Dermis lymphatic vessel endothelial cell (primary cell): ENCODE measurements around the gene KRTAP2-2. TPM values are rescaled to one million over a fixed set of nuclear protein-coding genes. Genes with fewer than 3 reads are reported as not detected.

Experiments used
- total RNA-seq: library from RNA; depleted of rRNA; stranded (reverse); fragments of >200 nt; gene quantifications from 2 replicates; pipeline ENCODE4 v1.2.1, GENCODE V29; 2014

The KRTAP2-2 gene, protein sequence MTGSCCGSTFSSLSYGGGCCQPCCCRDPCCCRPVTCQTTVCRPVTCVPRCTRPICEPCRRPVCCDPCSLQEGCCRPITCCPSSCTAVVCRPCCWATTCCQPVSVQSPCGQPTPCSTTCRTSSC
- not detected in 2 replicates for total RNA-seq

DNA sequence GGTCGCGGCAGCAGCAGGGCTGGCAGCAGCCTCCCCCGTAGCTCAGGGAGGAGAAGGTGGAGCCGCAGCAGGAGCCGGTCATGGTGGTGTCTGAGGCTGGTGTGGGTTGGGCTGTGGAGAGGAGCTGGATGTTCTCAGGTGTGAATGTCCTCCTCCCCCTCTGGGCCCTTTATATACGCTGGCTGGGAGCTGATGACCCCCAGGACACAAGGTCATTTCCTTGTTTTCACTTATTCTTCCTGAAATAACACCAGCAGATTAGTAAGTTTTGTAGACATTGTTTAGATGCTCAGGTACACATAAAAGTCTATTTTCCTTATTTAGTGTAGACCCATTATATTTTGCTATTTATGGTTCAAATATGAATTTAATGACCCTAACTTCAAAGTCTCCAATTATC, at the start of gene KRTAP2-2:
Gene KRTAP2-2, minus strand, starts transcription at position 101 of the 400 bp plus-strand sequence. Its CDS starts 19 bp downstream, at position 82.

GRCh38 chr17:41101586-41102259, 46.7 kb upstream of the KRTAP2-2 start, which contains the start of gene KRTAP4-16:
TSS of gene KRTAP4-16 (minus strand) at chr17:41102209. CDS start at chr17:41102209, 0 bp downstream.

DNA sequence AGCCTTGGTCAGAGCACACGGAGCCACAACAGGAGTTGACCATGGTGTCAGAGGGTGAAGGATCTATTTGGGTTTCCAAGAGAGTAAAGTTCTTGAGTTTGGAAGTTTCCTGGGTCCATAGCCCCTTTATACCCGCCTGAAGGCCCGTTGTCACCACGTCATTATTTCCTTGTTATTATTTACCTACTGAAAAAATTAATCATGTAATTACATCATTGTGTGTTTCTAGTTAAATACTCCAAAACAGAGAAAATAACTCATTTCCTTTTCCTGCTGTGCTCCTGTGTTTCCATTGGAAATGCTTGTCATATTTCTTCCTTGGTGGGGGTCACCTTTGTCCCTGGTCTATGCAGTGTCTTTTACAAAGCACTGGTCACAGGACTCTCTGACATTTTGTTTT, 43.0 kb upstream of the KRTAP2-2 start, which contains the start of gene KRTAP4-8:
Gene KRTAP4-8, minus strand, starts transcription at position 101 of the 400 bp plus-strand sequence. Its CDS starts 58 bp downstream, at position 43.

GRCh38 chr17:41084100-41084856, 29.2 kb upstream of the KRTAP2-2 start, which contains the start of gene KRTAP4-7:
TSS of gene KRTAP4-7 (plus strand) at chr17:41084150. CDS start at chr17:41084207, 57 bp downstream.

GRCh38 chr17:41065829-41066624, 11.0 kb upstream of the KRTAP2-2 start, which contains the start of gene KRTAP2-4:
TSS of gene KRTAP2-4 (minus strand) at chr17:41065879. CDS start at chr17:41065845, 34 bp downstream.

DNA sequence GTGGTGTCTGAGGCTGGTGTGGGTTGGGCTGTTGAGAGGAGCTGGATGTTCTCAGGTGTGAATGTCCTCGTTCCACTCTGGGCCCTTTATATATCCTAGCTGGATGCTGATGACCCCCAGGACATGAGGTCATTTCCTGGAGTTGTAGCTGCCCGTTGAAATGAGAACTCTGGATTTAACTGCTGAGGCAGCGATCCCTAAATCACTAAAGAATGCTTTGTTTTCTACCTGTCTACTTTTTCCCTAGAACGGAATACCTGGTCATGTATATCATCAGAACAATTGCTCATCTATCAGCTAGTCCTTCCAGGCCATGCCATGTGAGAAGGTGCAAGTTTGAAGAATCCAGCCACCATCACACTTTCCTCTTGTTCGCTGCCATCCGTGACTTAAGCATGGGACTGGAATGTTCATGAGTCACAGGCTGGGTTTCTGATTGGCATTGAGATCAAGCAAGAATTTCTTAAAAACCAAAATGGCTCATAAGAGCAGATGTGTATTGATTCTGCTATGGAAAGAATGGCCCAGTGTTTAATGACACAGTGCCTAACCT, 5.1 kb upstream of the KRTAP2-2 start, which contains the start of gene KRTAP2-3:
Gene KRTAP2-3, minus strand, starts transcription at position 63 of the 553 bp plus-strand sequence. CDS start 64 bp downstream, outside the sequence.

DNA sequence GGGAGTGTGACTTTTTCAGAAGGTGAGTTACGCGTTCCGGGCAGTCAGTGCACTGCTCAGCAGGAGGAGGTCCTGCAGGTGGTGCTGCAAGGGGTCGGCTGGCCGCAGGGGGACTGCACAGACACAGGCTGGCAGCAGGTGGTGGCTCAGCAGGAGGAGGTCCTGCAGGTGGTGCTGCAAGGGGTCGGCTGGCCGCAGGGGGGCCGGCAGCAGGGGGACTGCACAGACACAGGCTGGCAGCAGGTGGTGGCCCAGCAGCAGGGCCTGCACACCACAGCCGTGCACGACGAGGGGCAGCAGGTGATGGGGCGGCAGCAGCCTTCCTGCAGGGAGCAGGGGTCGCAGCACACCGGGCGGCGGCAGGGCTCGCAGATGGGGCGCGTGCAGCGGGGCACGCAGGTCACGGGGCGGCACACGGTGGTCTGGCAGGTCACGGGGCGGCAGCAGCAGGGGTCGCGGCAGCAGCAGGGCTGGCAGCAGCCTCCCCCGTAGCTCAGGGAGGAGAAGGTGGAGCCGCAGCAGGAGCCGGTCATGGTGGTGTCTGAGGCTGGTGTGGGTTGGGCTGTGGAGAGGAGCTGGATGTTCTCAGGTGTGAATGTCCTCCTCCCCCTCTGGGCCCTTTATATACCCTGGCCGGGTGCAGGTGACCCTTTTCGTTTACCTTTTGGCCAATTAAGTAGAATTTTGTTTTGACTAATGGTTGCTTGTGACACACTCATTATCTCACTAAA, 8.1 kb downstream of the KRTAP2-2 start, which contains the start of gene KRTAP2-1:
Gene KRTAP2-1, minus strand, starts transcription at position 582 of the 731 bp plus-strand sequence. Its CDS starts 49 bp downstream, at position 533.

DNA sequence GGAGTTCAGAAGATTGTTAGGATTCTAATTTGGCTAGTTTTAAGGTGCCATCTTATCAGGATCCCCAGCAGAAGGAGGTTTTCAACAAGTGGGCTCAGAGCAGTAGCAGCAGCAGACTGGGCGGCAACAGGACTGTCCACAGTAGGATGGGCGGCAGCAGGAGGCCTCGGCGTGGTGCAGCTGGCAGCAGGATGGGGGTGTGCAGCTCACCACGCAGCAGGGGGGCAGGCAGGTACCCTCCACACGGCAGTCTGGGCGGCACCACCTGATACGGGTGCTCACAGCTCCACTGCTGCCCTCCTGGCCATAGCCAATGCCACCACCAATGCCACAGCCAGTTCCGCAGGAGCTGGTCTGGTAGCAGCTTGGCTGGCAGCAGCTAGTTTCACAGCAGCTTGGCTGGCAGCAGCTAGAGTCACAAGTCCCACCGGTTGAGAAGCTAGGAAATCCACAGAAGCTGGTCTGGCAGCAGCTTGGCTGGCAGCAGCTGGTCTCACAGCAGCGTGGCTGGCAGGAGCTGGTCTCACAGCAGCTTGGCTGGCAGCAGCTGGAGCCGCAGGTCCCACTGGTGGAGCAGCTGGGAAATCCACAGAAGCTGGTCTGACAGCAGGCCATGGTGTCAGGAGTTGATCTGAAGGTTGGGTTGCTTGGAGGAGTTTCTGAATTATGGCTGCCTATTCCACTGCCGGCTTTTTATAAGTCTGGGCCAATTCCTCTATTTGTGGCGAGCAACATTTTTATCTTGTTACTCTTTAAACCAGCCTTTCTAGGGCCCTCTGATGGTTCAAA, 14.1 kb downstream of the KRTAP2-2 start, which contains the start of gene KRTAP1-1:
Gene KRTAP1-1, minus strand, starts transcription at position 668 of the 789 bp plus-strand sequence. Its CDS starts 53 bp downstream, at position 615.

DNA sequence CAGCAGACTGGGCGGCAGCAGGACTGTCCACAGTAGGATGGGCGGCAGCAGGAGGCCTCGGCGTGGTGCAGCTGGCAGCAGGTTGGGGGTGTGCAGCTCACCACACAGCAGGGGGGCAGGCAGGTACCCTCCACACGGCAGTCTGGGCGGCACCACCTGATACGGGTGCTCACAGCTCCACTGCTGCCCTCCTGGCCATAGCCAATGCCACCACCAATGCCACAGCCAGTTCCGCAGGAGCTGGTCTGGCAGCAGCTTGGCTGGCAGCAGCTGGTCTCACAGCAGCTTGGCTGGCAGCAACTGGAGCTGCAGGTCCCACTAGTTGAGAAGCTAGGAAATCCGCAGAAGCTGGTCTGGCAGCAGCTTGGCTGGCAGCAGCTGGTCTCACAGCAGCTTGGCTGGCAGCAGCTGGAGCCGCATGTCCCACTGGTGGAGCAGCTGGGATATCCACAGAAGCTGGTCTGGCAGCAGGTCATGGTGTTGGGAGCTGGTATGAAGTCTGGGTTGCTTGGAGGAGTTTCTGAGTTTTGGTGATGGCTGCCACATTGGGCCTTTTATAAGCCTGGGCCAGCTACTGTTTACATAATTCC, 20.6 kb downstream of the KRTAP2-2 start, which contains the start of gene KRTAP1-3:
Gene KRTAP1-3, minus strand, starts transcription at position 529 of the 590 bp plus-strand sequence. Its CDS starts 53 bp downstream, at position 476.

DNA sequence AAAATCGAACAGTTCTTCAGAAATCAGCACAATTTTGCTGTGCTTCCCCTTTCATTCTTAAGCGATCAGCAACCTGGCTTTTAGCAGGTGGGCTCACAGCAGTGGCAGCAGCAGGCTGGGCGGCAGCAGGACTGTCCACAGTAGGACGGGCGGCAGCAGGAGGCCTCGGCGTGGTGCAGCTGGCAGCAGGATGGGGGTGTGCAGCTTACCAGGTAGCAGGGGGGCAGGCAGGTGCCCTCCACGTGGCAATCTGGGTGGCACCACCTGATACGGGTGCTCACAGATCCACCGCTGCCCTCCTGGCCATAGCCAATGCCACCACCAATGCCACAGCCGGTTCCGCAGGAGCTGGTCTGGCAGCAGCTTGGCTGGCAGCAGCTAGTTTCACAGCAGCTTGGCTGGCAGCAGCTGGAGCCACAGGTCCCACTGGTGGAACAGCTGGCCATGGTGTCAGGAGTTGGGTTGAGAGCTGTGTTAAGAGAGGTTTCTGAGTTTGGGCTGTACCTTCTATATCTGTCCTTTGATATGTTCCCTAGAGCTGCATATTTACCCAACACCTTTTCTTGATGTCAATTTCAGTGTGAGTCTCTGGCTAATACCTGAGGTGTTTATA, 25.3 kb downstream of the KRTAP2-2 start, which contains the start of gene KRTAP1-4:
Gene KRTAP1-4, minus strand, starts transcription at position 563 of the 613 bp plus-strand sequence. Its CDS starts 117 bp downstream, at position 446.

DNA sequence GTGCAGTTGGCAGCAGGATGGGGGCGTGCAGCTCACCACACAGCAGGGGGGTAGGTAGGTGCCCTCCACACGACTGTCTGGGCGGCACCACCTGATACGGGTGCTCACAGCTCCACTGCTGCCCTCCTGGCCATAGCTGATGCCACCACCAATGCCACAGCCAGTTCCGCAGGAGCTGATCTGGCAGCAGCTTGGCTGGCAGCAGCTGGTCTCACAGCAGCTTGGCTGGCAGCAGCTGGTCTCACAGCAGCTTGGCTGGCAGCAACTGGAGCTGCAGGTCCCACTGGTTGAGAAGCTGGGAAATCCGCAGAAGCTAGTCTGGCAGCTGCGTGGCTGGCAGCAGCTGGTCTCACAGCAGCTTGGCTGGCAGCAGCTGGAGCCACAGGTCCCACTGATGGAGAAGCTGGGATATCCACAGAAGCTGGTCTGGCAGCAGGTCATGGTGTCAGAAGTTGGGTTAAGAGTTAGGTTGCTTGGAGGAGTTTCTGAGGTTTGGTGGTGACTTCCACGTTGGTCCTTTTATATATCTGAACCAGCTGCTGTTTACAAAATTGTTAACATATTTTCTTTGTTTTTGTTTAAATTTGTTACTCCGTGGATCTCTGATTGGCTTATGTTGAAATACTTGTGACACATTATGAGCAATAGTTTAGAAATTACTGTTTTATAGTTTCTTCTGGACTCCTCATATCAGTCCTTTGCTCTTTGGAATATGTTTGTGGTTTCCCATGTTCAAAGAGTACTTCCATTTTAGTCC, 28.1 kb downstream of the KRTAP2-2 start, which contains the start of gene KRTAP1-5:
Gene KRTAP1-5, minus strand, starts transcription at position 494 of the 757 bp plus-strand sequence. Its CDS starts 53 bp downstream, at position 441.

DNA sequence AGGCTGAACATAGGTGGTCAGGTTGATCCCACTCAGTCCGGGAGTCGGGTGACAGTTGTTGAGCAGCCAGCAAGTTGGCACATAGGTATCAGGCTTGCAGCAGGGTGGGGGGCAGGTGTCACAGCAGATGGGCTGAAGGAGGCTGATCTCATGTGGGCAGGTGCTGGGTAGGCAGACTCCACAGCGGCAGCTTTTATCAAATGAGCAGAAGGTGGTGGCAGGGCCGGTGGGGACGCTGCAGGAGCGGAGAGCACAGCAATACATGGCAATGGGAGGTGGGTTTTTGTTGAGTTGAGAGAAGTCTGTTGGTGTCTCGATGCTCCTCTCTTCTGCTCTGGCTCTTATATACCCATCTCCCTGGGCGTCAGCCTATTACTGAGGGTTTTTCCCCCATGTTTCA, 46.2 kb downstream of the KRTAP2-2 start, which contains the start of gene KRTAP3-1:
Gene KRTAP3-1, minus strand, starts transcription at position 318 of the 400 bp plus-strand sequence. Its CDS starts 54 bp downstream, at position 264.

Other genes with a start within 250 kb of the KRTAP2-2 start
- 2.4 and 2.7 TPM in 2 replicates for gene KRT10, start 232.6 kb downstream of the KRTAP2-2 start, total RNA-seq
- not detected in 2 replicates for gene KRT12, start 188.0 kb downstream of the KRTAP2-2 start, total RNA-seq
- gene KRT20, start 170.0 kb downstream of the KRTAP2-2 start, total RNA-seq: not detected in 2 replicates
- 0.34 and 1.7 TPM in 2 replicates for gene KRT23, start 117.6 kb downstream of the KRTAP2-2 start, total RNA-seq
- not detected in 2 replicates for gene KRT39, start 88.3 kb downstream of the KRTAP2-2 start, total RNA-seq
- not detected in 2 replicates for gene KRT40, start 70.9 kb downstream of the KRTAP2-2 start, total RNA-seq
- gene KRTAP3-3, start 61.1 kb downstream of the KRTAP2-2 start, total RNA-seq: not detected in 2 replicates
- not detected in 2 replicates for gene KRTAP3-2, start 55.3 kb downstream of the KRTAP2-2 start, total RNA-seq
- gene KRTAP3-1, start 46.1 kb downstream of the KRTAP2-2 start, total RNA-seq: not detected in 2 replicates
- gene KRTAP1-5, start 28.0 kb downstream of the KRTAP2-2 start, total RNA-seq: not detected in 2 replicates
- not detected in 2 replicates for gene KRTAP1-4, start 25.0 kb downstream of the KRTAP2-2 start, total RNA-seq
- gene KRTAP1-3, start 20.4 kb downstream of the KRTAP2-2 start, total RNA-seq: not detected in 2 replicates
- gene KRTAP1-1, start 13.8 kb downstream of the KRTAP2-2 start, total RNA-seq: not detected in 2 replicates
- gene KRTAP2-1, start 7.9 kb downstream of the KRTAP2-2 start, total RNA-seq: not detected in 2 replicates
- gene KRTAP2-3, start 4.9 kb upstream of the KRTAP2-2 start, total RNA-seq: not detected in 2 replicates
- not detected in 2 replicates for gene KRTAP2-4, start 10.6 kb upstream of the KRTAP2-2 start, total RNA-seq
- gene KRTAP4-7, start 28.9 kb upstream of the KRTAP2-2 start, total RNA-seq: not detected in 2 replicates
- not detected in 2 replicates for gene KRTAP4-8, start 42.9 kb upstream of the KRTAP2-2 start, total RNA-seq
- gene KRTAP4-16, start 47.0 kb upstream of the KRTAP2-2 start, total RNA-seq: not detected in 2 replicates
- not detected in 2 replicates for gene KRTAP4-9, start 50.2 kb upstream of the KRTAP2-2 start, total RNA-seq
- not detected in 2 replicates for gene KRTAP4-11, start 63.1 kb upstream of the KRTAP2-2 start, total RNA-seq
- gene KRTAP4-12, start 69.0 kb upstream of the KRTAP2-2 start, total RNA-seq: not detected in 2 replicates
- not detected in 2 replicates for gene KRTAP4-6, start 85.3 kb upstream of the KRTAP2-2 start, total RNA-seq
- gene KRTAP4-5, start 94.6 kb upstream of the KRTAP2-2 start, total RNA-seq: not detected in 2 replicates
- gene KRTAP4-4, start 105.5 kb upstream of the KRTAP2-2 start, total RNA-seq: not detected in 2 replicates
- not detected in 2 replicates for gene KRTAP4-3, start 113.0 kb upstream of the KRTAP2-2 start, total RNA-seq
- not detected in 2 replicates for gene KRTAP4-2, start 123.0 kb upstream of the KRTAP2-2 start, total RNA-seq
- not detected in 2 replicates for gene KRTAP4-1, start 129.7 kb upstream of the KRTAP2-2 start, total RNA-seq
- gene KRTAP9-1, start 134.7 kb upstream of the KRTAP2-2 start, total RNA-seq: not detected in 2 replicates
- gene KRTAP9-2, start 171.4 kb upstream of the KRTAP2-2 start, total RNA-seq: not detected in 2 replicates
- not detected in 2 replicates for gene KRTAP9-3, start 177.2 kb upstream of the KRTAP2-2 start, total RNA-seq
- not detected in 2 replicates for gene KRTAP9-8, start 182.8 kb upstream of the KRTAP2-2 start, total RNA-seq
- gene KRTAP9-4, start 194.5 kb upstream of the KRTAP2-2 start, total RNA-seq: not detected in 2 replicates
- not detected in 2 replicates for gene KRTAP9-9, start 200.2 kb upstream of the KRTAP2-2 start, total RNA-seq
- not detected in 2 replicates for gene KRTAP9-6, start 210.1 kb upstream of the KRTAP2-2 start, total RNA-seq
- not detected in 2 replicates for gene KRTAP9-7, start 220.5 kb upstream of the KRTAP2-2 start, total RNA-seq
- not detected in 2 replicates for gene KRTAP29-1, start 247.6 kb upstream of the KRTAP2-2 start, total RNA-seq